Stimulated activated naive CD8-positive, alpha-beta T cell treated with anti-CD3 and anti-CD28 coated beads, Interleukin-15, Interleukin-2, amounts not matched to agents 100 ng/mL and 50 ng/mL, for 24 hours (primary cell): Measurements from ENCODE around the gene CCDC148.

Experiments used
- H3K27ac Mint-ChIP-seq: one replicate; pipeline ENCODE4 v1.8.0; 2021; ENCODE audit warnings: mild to moderate bottlenecking, mixed read lengths
- H3K27me3 Mint-ChIP-seq: one replicate; pipeline ENCODE4 v1.8.0; 2021; ENCODE audit warnings: mixed read lengths
- H3K36me3 Mint-ChIP-seq: one replicate; pipeline ENCODE4 v1.8.0; 2021; ENCODE audit warnings: low read depth, mixed read lengths
- H3K4me1 Mint-ChIP-seq: one replicate; pipeline ENCODE4 v1.8.0; 2021; ENCODE audit warnings: low read depth, mixed read lengths
- H3K4me3 Mint-ChIP-seq: one replicate; pipeline ENCODE4 v1.8.0; 2021; ENCODE audit warnings: mild to moderate bottlenecking, mixed read lengths
- H3K9me3 Mint-ChIP-seq: one replicate; pipeline ENCODE4 v1.8.0; 2021; ENCODE audit warnings: mixed read lengths

The CCDC148 gene

GRCh38 chr2:158221063-158222020 lies 235.2 kb downstream of the CCDC148 start:
- no peak overlapping the region for H3K4me3 Mint-ChIP-seq
- no peaks in the 10 kb centered on the region for H3K36me3 Mint-ChIP-seq
- peaks cover 14% of the 10 kb centered on the region for H3K27me3 Mint-ChIP-seq

GRCh38 chr2:158217593-158217992 lies 239.0 kb downstream of the CCDC148 start:
- H3K9me3 Mint-ChIP-seq = peaks cover 3% of the 10 kb centered on the region
- H3K4me1 Mint-ChIP-seq = peaks cover 12% of the 10 kb centered on the region
- no peak overlapping the region for H3K27ac Mint-ChIP-seq
- H3K36me3 Mint-ChIP-seq = no peaks in the 10 kb centered on the region
- H3K4me3 Mint-ChIP-seq = no peak overlapping the region
- peaks cover 15% of the 10 kb centered on the region for H3K27me3 Mint-ChIP-seq

More at GRCh38 chr2:158221063-158222020, 235.2 kb downstream of the CCDC148 start:
- peaks cover 5% of the 10 kb centered on the region for H3K9me3 Mint-ChIP-seq
- H3K4me1 Mint-ChIP-seq = no peaks in the 10 kb centered on the region
- H3K27ac Mint-ChIP-seq = no peak overlapping the region

DNA sequence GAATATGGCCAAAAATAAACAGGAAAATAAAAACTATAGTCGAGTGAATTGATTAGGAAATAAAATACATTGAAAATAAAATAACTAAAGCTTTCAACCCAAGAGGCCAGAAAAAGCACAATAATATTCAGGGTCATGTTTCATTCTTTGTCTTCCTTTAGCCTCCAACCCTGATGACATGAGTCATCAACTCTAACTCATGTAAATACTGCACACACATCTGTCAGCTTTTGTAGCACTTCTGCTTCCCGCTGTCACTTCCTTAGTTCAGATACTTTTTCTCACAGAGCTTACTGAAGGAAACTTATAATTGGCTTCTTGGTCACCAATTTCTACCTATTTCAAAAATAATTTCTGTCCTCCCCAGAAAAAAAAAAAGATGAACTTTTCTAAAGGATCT lies 242.1 kb downstream of the CCDC148 start:
- Mint-ChIP-seq H3K27me3 (peaks cover 10% of the 10 kb centered on the region), H3K4me1 (peaks cover 12% of the 10 kb centered on the region), H3K27ac (no peak overlapping the region), H3K36me3 (no peaks in the 10 kb centered on the region), H3K4me3 (no peak overlapping the region), H3K9me3 (no peaks in the 10 kb centered on the region)

DNA sequence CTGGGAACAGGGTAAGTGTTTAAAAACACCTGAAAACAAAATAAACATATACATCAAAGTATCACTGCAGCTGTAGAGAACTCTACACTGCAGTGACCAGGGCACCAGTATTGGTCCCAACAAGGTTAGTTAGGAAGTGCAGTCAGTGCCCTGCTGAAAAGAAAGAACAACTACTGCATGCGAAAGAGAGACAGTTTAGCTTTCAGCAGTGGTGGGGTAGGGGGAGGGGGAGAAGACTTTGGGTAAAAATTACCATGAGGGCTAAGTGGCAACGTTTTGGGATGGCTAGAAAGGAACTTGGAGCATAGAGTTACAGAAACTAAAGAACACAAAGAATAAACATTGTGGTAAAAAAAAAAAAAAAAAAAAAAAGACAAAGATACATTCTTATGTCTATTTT lies 242.8 kb downstream of the CCDC148 start:
- H3K9me3 Mint-ChIP-seq = no peaks in the 10 kb centered on the region
- H3K4me1 Mint-ChIP-seq = peaks cover 12% of the 10 kb centered on the region
- H3K27me3 Mint-ChIP-seq = peaks cover 6% of the 10 kb centered on the region
- no peak overlapping the region for H3K27ac Mint-ChIP-seq
- H3K4me3 Mint-ChIP-seq = no peak overlapping the region
- H3K36me3 Mint-ChIP-seq = no peaks in the 10 kb centered on the region

GRCh38 chr2:158212301-158212700 lies 244.3 kb downstream of the CCDC148 start:
- Mint-ChIP-seq H3K4me1 (peaks cover 12% of the 10 kb centered on the region), H3K27me3 (peaks cover 9% of the 10 kb centered on the region), H3K4me3 (no peak overlapping the region), H3K27ac (no peak overlapping the region), H3K36me3 (no peaks in the 10 kb centered on the region), H3K9me3 (no peaks in the 10 kb centered on the region)

- no peak overlapping the region for H3K4me3 Mint-ChIP-seq
- no peak overlapping the region for H3K27ac Mint-ChIP-seq
- H3K27me3 Mint-ChIP-seq = peaks cover 12% of the 10 kb centered on the region
- H3K36me3 Mint-ChIP-seq = no peaks in the 10 kb centered on the region
- H3K4me1 Mint-ChIP-seq = peaks cover 12% of the 10 kb centered on the region
- H3K9me3 Mint-ChIP-seq = no peaks in the 10 kb centered on the region
These were observed 245.1 kb downstream of the CCDC148 start for GRCh38 chr2:158211502-158211901.

DNA sequence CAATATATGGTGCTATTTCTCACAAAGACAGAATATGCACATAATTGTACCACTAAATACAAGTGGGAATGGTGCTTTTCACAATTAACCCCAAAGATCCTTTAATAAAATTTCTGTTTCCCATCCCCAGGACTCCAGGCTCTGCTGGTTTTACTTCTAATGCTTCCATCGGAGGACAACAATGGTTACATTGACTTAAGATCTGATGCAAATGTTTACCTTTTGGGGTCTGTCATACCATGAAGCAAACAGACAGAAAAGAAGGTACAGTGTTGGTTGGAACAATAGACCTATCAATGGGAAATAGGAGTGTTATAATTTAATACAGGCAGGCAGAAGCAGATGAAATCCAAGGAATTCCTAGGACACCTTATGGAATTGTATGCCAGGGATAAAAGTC lies 249.2 kb downstream of the CCDC148 start:
- Mint-ChIP-seq H3K36me3 (no peaks in the 10 kb centered on the region), H3K4me3 (no peak overlapping the region), H3K9me3 (no peaks in the 10 kb centered on the region), H3K4me1 (no peaks in the 10 kb centered on the region), H3K27ac (no peak overlapping the region), H3K27me3 (peaks cover 17% of the 10 kb centered on the region)

GRCh38 chr2:158205215-158205614 lies 251.3 kb downstream of the CCDC148 start:
- no peaks in the 10 kb centered on the region for H3K36me3 Mint-ChIP-seq
- H3K4me1 Mint-ChIP-seq = no peaks in the 10 kb centered on the region
- no peaks in the 10 kb centered on the region for H3K9me3 Mint-ChIP-seq
- no peak overlapping the region for H3K4me3 Mint-ChIP-seq
- no peak overlapping the region for H3K27ac Mint-ChIP-seq
- H3K27me3 Mint-ChIP-seq = peaks cover 22% of the 10 kb centered on the region

DNA sequence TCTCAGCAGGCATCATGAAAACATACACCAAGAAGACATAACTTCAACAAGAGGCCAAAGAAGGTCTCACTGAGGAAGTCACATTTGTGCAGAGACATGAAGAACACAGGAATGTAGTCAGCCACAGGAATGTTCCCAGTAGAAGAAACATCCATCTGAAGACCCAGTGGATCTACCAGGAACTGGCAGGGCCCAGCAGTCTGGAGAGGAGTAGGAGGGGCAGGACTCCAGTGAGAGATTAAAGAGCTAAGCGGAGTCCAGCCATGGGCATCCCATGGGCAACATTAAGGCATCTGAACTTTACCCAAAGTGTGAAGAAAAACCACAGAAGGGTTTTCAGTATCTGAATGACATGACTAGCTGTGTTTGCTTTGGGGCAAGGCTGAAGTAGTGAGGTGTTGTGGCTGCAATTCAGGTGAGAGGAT lies 251.8 kb downstream of the CCDC148 start:
- no peaks in the 10 kb centered on the region for H3K36me3 Mint-ChIP-seq
- no peak overlapping the region for H3K4me3 Mint-ChIP-seq
- H3K27me3 Mint-ChIP-seq = peaks cover 25% of the 10 kb centered on the region
- H3K27ac Mint-ChIP-seq = no peak overlapping the region
- no peaks in the 10 kb centered on the region for H3K9me3 Mint-ChIP-seq
- H3K4me1 Mint-ChIP-seq = no peaks in the 10 kb centered on the region

DNA sequence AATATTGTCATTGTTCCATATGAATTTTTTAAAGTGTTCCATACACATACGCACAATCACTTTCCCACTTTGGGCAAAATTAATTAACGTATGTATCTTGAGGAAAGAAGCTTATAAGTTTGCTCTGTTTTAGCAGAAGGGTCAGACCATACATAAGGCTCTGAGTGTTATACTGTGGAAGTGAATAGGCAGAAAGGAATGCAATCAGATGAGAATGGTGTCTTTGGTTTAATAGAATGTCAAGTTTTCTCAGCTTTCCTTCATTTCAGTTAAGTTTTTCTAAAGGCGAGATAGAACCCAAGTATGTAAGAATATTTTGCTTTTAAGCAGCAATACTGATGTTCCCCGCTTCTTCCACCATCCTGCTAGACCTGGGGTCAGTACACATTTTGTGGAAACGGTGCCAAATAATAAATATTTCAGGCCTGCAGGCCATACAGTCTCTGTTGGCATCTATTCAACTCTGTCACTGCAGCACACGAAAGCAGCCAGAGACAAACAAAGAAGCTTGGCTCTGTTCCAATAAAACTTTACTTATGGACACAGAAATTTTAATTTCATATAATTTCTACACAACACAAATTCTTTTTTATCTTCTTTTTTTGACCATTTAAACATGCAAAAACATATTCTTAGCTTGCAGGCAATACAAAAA lies 254.3 kb downstream of the CCDC148 start:
- H3K27ac Mint-ChIP-seq = no peak overlapping the region
- H3K4me1 Mint-ChIP-seq = no peaks in the 10 kb centered on the region
- H3K36me3 Mint-ChIP-seq = no peaks in the 10 kb centered on the region
- H3K9me3 Mint-ChIP-seq = no peaks in the 10 kb centered on the region
- peaks cover 31% of the 10 kb centered on the region for H3K27me3 Mint-ChIP-seq
- H3K4me3 Mint-ChIP-seq = no peak overlapping the region

- Mint-ChIP-seq H3K4me3 (no peak overlapping the region), H3K27me3 (peaks cover 43% of the 10 kb centered on the region), H3K9me3 (no peaks in the 10 kb centered on the region), H3K27ac (no peak overlapping the region), H3K36me3 (no peaks in the 10 kb centered on the region), H3K4me1 (no peaks in the 10 kb centered on the region)
These were observed 256.5 kb downstream of the CCDC148 start for GRCh38 chr2:158199928-158200650.

GRCh38 chr2:158197940-158198339 lies 258.6 kb downstream of the CCDC148 start:
- H3K27me3 Mint-ChIP-seq = peaks cover 44% of the 10 kb centered on the region
- H3K36me3 Mint-ChIP-seq = no peaks in the 10 kb centered on the region
- no peaks in the 10 kb centered on the region for H3K9me3 Mint-ChIP-seq
- peaks cover 6% of the 10 kb centered on the region for H3K4me1 Mint-ChIP-seq
- no peak overlapping the region for H3K4me3 Mint-ChIP-seq
- H3K27ac Mint-ChIP-seq = no peak overlapping the region

DNA sequence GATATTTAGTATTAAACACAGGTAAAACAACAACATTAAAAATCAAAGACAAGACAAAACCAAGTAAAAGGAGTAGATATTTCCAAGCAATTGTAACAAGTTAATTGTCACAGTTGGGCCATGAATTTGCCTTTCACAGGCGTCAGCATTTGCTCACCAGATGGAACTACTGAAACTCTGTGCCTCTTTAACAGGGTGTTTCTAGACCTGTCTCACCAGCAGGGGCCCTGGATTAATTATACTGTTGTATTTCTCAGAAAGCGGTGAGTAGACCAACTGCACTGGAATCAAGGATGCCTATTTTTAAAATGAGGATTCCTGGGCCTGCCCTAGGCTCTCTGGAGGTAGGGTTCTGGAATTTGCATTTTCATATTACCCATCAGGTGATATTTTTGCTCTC lies 262.3 kb downstream of the CCDC148 start:
- no peak overlapping the region for H3K27ac Mint-ChIP-seq
- peaks cover 36% of the 10 kb centered on the region for H3K4me1 Mint-ChIP-seq
- no peaks in the 10 kb centered on the region for H3K9me3 Mint-ChIP-seq
- peaks cover 40% of the 10 kb centered on the region for H3K27me3 Mint-ChIP-seq
- H3K36me3 Mint-ChIP-seq = no peaks in the 10 kb centered on the region
- H3K4me3 Mint-ChIP-seq = no peak overlapping the region

DNA sequence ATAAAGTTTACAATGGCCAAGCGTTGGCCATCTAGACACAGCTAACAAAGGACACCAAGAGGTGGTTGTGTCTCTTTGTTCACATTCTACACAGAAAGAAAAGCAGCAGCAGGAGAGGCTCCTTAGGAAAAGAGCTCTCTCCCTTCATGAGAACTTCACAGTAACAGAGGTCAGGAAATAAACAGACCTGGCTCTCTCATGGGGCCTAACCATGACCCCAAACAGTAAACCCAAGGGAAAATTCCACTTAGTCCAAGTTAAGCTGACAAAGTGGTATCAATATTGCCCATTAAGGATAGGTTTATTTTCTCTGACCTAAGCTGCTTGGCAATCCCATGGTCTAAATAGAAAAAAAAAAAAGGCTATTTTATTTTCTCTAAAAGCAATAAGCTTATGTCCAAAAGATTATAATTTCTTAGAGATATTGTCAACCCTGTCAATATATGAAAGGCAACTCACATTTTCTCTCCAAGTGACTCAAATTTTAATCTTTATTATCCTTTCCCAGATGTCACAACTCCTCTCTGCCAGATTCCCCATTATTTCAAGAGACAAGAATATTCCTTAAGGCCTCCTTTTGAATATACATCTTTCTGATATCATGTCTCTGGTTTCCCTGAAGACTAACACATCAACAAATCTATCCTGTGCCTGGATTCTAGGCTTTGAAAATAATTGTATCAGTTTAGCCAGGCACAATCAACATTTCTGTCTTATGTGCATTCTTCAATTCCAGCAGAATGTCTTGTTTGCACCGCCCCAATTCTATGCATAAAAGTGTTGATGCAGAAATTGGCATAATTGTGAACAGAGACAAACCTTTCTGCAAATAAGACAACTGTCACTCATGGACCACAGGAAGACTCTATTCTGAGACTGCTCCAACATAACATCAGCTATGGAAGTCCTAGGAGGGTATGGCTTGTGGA lies 263.8 kb downstream of the CCDC148 start:
- H3K27me3 Mint-ChIP-seq = peaks cover 34% of the 10 kb centered on the region
- H3K27ac Mint-ChIP-seq = no peak overlapping the region
- no peaks in the 10 kb centered on the region for H3K36me3 Mint-ChIP-seq
- peaks cover 36% of the 10 kb centered on the region for H3K4me1 Mint-ChIP-seq
- no peak overlapping the region for H3K4me3 Mint-ChIP-seq
- H3K9me3 Mint-ChIP-seq = no peaks in the 10 kb centered on the region
